Thymus (tissue), 11 donors: Measurements from ENCODE around the gene CUEDC1. TPM values are rescaled to one million over a fixed set of nuclear protein-coding genes. Genes with fewer than 3 reads are reported as not detected.

Experiments
- DNase-seq, 9 donors: peaks; one replicate each; pipeline ENCODE4 v3.0.0-alpha.2; 2013; ENCODE audit warnings: low spot score in 9 of 9, low read depth in 6 of 9, missing footprints in 1 of 9
- H3K27ac ChIP-seq, 2 donors: one replicate each; pipeline ENCODE4 v1.5.1; 2013; ENCODE audit warnings: control low read depth in 1 of 2, low read depth in 1 of 2, low read length in 1 of 2, mild to moderate bottlenecking in 1 of 2, moderate library complexity in 1 of 2
- H3K27me3 ChIP-seq, 2 donors: one replicate each; pipeline ENCODE4 v1.5.1; 2013; ENCODE audit warnings: low read length in 1 of 2; ENCODE audit not compliant: control insufficient read depth in 2 of 2, insufficient read depth in 1 of 2
- H3K36me3 ChIP-seq, 2 donors: one replicate each; pipeline ENCODE4 v1.5.1; 2013; ENCODE audit warnings: low read length in 1 of 2, mild to moderate bottlenecking in 1 of 2, moderate library complexity in 1 of 2; ENCODE audit not compliant: control insufficient read depth in 2 of 2, insufficient read depth in 2 of 2
- H3K4me1 ChIP-seq, 2 donors: one replicate each; pipeline ENCODE4 v1.5.1; 2013; ENCODE audit warnings: low read length in 2 of 2; ENCODE audit not compliant: control insufficient read depth in 2 of 2, insufficient read depth in 2 of 2
- H3K4me3 ChIP-seq, 2 donors: one replicate each; pipeline ENCODE4 v1.5.1; 2013; ENCODE audit warnings: low read length in 2 of 2, control low read depth in 1 of 2, mild to moderate bottlenecking in 1 of 2
- H3K9me3 ChIP-seq, 2 donors: one replicate each; pipeline ENCODE4 v1.5.1; 2013; ENCODE audit warnings: low read length in 1 of 2, mild to moderate bottlenecking in 1 of 2; ENCODE audit not compliant: control insufficient read depth in 2 of 2, insufficient read depth in 1 of 2
- WGBS: extraction: QIAGEN DNeasy Blood & Tissue Kit; methylation state at CpG from one replicate; pipeline ENCODE4 v1.1.7; 2013; 5-methylcytosine and 5-hydroxymethylcytosine counted together
- polyA plus RNA-seq: library from polyadenylated mRNA; stranded (reverse); fragments of 200-250 nt; gene quantifications from one replicate; pipeline ENCODE4 v1.2.3, GENCODE V29; 2013
- total RNA-seq: library from RNA; stranded (reverse); fragments of 120-200 nt; gene quantifications from one replicate; pipeline ENCODE4 v1.2.4, GENCODE V29; 2013
- donor health status: healthy.

The CUEDC1 gene
- total and polyA plus RNA-seq, 2 donors: 3.1 to 19.3 TPM

GRCh38 chr17:57838453-57838852 lies 116.8 kb downstream of the CUEDC1 start:
- no peaks in the 10 kb centered on the region for H3K27me3 ChIP-seq
- H3K27ac ChIP-seq: no peak overlapping the region
- H3K36me3 ChIP-seq: peaks cover 22 to 28% of the 10 kb centered on the region in 2 donors
- no peaks in the 10 kb centered on the region for H3K9me3 ChIP-seq
- no peak overlapping the region for H3K4me3 ChIP-seq
- no peaks in the 10 kb centered on the region for H3K4me1 ChIP-seq
- DNase-seq: no peak
- WGBS: 92% methylated on average over 4 of the region's 4 CpGs

GRCh38 chr17:57835333-57835900 lies 119.8 kb downstream of the CUEDC1 start:
- no peaks in the 10 kb centered on the region for H3K27me3 ChIP-seq
- H3K36me3 ChIP-seq: peaks cover 19 to 20% of the 10 kb centered on the region in 2 donors
- H3K4me3 ChIP-seq: no peak overlapping the region
- H3K9me3 ChIP-seq: no peaks in the 10 kb centered on the region
- H3K4me1 ChIP-seq: peaks cover 6 to 7% of the 10 kb centered on the region in 2 donors
- no peak for DNase-seq
- H3K27ac ChIP-seq: no peak overlapping the region
- WGBS: 96% methylated on average over 2 of the region's 2 CpGs

- DNase-seq: peak in 1 of 9 donors; percentile 5
- H3K36me3 ChIP-seq: peaks cover 13 to 15% of the 10 kb centered on the region in 2 donors
- H3K9me3 ChIP-seq: no peaks in the 10 kb centered on the region
- H3K27me3 ChIP-seq: no peaks in the 10 kb centered on the region
- H3K4me3 ChIP-seq: no peak overlapping the region
- 81% methylated on average over 13 of the region's 13 CpGs for WGBS
- H3K4me1 ChIP-seq: peaks cover 6 to 7% of the 10 kb centered on the region in 2 donors
- no peak overlapping the region for H3K27ac ChIP-seq
Observed at GRCh38 chr17:57834146-57834741, 121.0 kb downstream of the CUEDC1 start.

- H3K27me3 ChIP-seq: no peaks in the 10 kb centered on the region
Observed at GRCh38 chr17:57833179-57833939, 121.9 kb downstream of the CUEDC1 start.

GRCh38 chr17:57832314-57833178 lies 122.7 kb downstream of the CUEDC1 start:
- no peak for DNase-seq
- 60% methylated on average over 12 of the region's 12 CpGs for WGBS
- Histone ChIP-seq H3K4me1 (peaks cover 6 to 7% of the 10 kb centered on the region in 2 donors), H3K9me3 (no peaks in the 10 kb centered on the region), H3K36me3 (peaks cover 4 to 7% of the 10 kb centered on the region in 2 donors), H3K4me3 (peak overlapping the region in 1 of 2 donors; percentile 47), H3K27me3 (no peaks in the 10 kb centered on the region), H3K27ac (no peak overlapping the region)

More at GRCh38 chr17:57833179-57833939, 121.9 kb downstream of the CUEDC1 start:
- Histone ChIP-seq H3K9me3 (no peaks in the 10 kb centered on the region), H3K36me3 (peaks cover 5 to 10% of the 10 kb centered on the region in 2 donors), H3K4me3 (peak overlapping the region; percentile 19 to 47), H3K27ac (no peak overlapping the region), H3K4me1 (peaks cover 6 to 7% of the 10 kb centered on the region in 2 donors)
- WGBS: 12% methylated on average over 13 of the region's 13 CpGs
- peak in 8 of 9 donors; percentile 32 to 82 (median 60) for DNase-seq

- 97% methylated on average over 7 of the region's 7 CpGs for WGBS
- Histone ChIP-seq H3K36me3 (no peaks in the 10 kb centered on the region), H3K4me1 (peaks cover 6 to 7% of the 10 kb centered on the region in 2 donors), H3K9me3 (no peaks in the 10 kb centered on the region), H3K4me3 (no peak overlapping the region), H3K27me3 (no peaks in the 10 kb centered on the region), H3K27ac (no peak overlapping the region)
- DNase-seq: no peak
Observed at GRCh38 chr17:57830880-57831279, 124.3 kb downstream of the CUEDC1 start.

GRCh38 chr17:57823469-57824401 lies 131.5 kb downstream of the CUEDC1 start:
- WGBS: 96% methylated on average over 15 of the region's 15 CpGs
- H3K4me3 ChIP-seq: no peak overlapping the region
- no peaks in the 10 kb centered on the region for H3K4me1 ChIP-seq
- H3K27me3 ChIP-seq: no peaks in the 10 kb centered on the region
- no peaks in the 10 kb centered on the region for H3K36me3 ChIP-seq
- no peak overlapping the region for H3K27ac ChIP-seq
- H3K9me3 ChIP-seq: no peaks in the 10 kb centered on the region
- DNase-seq: no peak

DNA sequence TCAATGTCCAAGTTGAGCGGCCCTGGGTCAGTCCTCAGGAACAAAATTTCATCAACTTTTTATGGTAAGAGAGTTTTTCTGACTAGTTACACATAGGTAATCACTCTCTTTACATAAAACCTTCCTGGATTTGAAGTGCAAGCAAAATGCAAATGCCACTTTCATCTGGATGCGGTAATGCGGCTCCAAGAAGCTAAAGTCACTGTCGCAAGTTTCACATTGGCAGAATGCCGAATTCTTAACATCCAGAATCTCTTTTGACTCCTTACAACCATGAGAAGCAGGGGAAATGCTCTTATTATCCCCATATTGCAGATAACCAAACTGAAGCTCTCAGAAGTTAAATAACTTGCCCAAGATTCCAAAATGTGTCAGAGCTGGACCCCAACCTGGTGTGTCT lies 135.3 kb downstream of the CUEDC1 start:
- no peak for DNase-seq
- Histone ChIP-seq H3K4me3 (no peak overlapping the region), H3K27ac (no peak overlapping the region), H3K27me3 (peaks cover 0 to 2% of the 10 kb centered on the region in 2 donors), H3K4me1 (no peaks in the 10 kb centered on the region), H3K36me3 (no peaks in the 10 kb centered on the region), H3K9me3 (no peaks in the 10 kb centered on the region)
- WGBS: 96% methylated on average over 5 of the region's 5 CpGs
